HG02943 (cell line): ENCODE data around the gene KCNMA1.

ENCODE experiments used
- ATAC-seq: cut with Tn5 transposase; IDR thresholded peaks from one replicate; pipeline ENCODE4 v1.9.1; 2021; ENCODE audit warnings: mild to moderate bottlenecking, low read depth, moderate library complexity; ENCODE audit not compliant: unreplicated experiment

KCNMA1 gene

DNA sequence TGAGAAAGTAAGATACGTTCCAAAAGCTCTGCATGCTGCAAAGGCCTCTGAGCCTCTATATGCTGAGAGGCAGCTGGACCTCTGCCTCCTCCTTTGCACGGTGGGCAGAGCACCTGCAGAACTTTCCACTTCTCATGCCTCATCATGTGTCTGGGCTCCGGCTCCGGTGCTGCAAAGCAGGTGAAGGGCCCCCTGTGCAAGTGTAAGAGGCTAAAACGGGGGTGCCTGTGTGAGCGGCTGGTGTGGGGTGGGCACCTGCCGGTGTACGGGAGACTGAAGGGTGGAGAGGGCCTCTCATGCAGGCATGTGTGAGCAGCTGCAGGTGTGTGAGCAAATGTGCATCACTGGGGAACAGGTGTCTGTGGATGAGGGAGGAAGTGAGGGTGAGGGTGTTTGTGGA, 121.0 kb downstream of the KCNMA1 start:
- no peak for ATAC-seq

DNA sequence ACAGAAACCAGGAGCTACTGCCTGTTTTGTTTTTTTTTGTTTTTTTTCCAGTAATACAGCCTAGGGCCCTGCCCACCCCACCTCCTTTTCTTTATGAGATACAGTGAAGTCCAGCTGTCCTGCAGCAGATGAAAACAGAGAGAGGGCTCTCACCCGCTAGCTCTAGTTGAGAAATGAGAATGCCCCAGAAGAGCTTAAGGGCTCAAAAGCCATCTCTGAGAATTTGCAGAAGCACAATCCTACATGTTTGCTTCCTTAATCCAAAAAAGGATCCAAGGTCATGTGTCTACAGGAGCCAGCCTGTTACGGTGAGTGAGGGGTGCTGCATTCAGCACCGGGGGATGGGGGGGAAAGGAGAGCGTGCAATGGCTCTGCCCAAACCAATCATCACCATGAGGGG, 122.7 kb downstream of the KCNMA1 start:
- no peak for ATAC-seq

DNA sequence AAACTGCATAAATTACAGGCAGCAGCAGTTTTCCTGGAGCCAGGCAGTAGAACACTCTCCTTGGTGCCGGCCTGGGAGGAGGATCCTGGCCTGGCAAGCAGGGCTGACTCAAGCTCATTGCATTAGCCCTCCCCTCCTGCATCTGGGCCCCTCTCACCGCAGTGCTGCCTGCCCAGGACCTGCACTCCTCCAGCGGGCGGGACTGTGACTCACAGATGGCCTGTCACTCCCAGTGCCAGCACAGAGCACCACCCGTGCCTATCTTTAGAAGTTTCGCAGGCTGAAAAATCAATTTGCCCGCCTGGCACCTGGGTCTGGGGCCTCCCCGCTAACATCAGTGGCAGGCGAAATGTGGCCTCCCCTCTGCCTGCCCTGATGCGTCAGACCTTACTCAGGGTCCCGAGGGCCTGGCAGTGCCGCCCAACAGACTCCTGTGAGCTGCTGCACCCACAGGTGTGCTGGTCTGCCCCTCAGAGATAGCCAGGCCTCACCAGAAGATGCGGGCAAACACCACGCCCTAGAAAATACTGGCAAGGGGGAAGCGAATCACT, 123.8 kb downstream of the KCNMA1 start:
- ATAC-seq = no peak

DNA sequence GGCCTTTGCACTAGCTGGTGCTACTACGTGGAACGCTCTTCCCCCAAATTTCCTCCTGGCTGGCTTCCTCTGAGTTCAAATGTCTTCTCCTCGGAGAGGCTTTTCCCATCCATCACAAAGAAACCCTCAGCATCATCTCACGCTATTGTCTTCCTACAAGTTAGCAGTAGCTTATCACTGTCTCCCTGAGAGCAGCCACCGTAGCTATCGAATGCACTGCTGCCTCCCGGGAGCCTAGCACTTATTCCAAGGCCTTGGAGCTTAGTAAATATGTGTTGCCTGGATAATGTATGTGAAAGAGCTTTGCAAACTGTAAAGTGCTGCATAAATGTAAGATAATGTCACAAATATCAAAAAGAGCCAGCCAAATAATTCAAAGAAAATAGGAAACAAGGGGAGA, 124.4 kb downstream of the KCNMA1 start:
- ATAC-seq = no peak

DNA sequence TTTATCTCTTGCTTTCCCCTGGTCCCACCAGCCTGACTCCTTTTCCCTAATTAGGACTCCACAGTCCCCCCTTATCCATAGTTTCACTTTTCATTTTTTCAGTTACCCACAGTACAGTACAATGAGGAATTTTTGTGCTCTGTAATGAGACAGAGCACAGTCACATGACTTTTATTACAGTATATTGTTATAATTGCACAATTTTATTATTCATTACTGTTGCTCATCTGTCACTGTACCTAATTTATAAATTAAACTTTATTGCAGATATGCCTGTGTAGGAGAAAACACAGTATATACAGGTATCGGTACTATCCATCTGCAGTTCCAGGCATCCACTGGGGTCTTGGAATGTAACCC, 125.4 kb downstream of the KCNMA1 start:
- no peak for ATAC-seq

DNA sequence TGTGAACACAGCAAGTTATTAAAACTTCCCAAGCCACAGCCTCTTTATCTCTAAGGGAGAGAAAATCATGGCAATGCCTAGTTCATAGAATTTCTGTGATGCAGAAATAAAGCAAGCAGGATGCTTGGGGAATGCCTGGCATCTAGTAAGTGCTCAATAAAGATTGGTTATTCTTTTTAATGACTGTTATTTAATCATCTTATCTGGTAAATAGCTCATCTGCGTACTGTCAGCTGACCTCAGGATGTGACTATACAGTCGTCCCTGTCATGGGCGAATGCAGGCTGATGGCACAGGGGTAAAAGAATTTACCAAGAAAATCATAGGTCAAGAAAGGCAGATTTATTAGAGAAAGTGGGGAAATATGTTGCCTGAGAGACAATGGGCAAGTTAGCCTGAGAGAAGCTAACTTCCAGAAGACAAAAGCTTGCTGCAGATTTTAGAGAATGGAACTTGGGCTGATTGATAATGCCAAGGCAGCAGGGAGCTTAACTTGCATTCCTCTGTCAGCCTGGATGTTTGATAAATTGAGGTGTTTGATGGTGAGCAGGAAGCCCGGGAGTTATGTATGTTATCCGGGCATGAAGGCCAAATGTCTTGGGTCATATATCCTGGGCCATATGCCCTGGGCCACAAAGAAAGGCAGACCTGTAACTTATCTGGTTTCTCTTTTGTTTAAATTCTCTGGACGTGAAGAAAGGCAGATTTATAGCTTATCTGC, 126.0 kb downstream of the KCNMA1 start:
- ATAC-seq = no peak

DNA sequence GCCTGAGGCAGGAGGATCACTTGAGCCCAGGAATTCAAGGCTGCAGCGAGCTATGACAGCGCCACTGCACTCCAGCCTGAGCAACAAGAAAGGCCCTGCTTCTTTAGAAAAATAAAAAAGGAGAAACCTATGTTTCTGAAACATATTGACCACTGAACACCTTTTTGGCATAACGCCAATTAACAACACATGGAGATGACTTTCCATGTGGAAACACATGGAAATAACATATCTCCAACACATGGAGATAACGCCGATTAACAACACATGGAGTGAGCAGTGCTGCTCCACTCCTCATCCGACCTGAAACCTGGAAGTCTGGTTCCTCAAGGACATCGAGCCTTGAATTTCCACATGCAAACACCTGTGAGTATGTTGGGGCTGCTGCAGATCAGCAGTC, 126.9 kb downstream of the KCNMA1 start:
- ATAC-seq = no peak

DNA sequence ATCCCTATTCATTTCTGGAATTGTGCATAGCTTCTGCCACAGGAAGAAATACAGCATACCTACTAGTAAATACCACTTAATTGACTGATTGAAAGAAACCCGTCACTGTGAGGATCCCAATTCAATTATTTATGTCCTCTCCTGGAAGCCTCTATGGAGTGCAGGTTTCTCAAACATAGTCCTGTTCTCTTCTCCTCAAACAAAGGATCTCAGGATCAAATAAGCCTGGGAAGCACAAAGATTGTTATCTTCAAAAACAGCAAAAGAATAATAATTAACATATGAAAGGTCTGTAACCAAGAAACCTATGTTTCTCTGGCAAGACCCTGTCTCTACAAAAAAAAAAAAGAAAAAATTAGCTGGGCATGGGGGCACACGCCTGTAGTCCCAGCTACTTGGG, 127.3 kb downstream of the KCNMA1 start:
- ATAC-seq = no peak

DNA sequence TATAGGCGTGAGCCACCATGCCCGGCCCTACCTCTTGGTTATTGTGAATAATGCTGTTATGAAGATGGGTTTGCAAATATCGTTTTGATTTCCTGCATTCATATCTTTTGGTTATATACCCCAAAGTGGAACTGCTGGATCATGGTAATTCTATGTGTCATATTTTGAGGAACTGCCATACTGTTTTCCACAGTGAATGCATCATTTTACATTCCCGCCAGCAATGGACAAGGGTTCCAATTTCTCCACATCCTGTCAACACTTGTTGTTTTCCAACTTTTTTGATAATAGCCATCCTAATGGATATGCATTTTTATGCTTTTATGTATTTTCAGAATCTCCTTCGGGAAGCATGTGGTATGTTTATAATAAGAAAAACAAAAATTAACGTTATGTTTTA, 128.2 kb downstream of the KCNMA1 start:
- no peak for ATAC-seq

DNA sequence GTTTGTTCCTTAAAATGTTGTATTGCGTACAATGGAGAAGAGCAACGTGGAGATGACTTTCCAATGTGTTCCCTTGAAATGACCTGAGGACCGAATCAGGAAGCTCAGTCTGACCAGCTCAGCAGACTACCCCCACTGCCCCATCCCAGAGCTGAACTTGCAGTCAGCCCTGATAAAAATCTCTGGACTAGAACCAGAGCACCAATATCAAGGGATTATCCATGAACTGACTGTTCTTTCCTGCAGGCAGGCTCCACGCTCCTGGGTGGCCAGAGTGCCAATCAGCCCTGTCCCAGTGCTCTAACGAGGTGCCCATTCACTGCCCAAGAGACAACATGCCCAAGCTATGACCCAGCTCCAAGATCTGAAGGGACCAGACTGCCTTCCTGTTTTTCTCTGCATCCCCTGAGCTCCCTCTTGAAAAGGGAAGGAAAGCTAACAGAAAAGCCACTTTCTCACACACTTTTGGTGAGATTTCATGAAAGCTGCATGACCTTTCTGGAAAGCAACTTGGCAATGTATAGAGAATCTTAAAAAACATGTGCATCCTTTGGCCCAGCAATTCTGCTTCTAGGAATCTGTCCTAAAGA, 130.2 kb downstream of the KCNMA1 start:
- ATAC-seq = no peak

DNA sequence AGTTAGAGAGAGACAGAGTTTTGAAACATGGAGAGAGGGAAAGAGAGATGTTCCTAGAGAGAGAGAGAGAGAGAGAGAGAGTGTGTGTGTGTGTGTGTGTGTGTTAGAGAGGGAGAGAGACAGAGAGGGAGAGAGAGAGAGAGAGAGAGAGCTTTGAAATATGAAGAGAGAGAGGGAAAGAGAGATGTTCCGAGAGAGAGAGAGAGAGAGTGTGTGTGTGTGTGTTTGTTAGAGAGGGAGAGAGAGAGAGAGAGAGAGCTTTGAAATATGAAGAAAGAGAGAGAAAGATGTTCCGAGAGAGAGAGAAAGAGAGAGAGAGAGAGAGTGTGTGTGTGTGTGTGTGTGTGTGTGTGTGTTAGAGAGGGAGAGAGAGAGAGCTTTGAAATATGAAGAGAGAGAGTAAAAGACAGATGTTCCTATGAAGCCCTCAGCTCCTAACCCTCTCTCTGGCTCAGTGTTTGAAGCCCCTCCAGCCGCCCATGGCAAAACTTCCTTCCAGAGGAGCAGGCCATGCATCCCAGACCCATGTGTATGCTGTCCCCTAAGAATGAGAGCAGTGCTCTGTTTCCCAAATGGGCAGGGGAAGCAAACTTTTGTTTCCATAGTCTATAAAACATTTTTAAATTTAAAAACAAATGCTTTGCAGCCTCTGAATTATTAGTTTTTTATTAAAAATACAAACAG, 130.9 kb downstream of the KCNMA1 start:
- no peak for ATAC-seq

DNA sequence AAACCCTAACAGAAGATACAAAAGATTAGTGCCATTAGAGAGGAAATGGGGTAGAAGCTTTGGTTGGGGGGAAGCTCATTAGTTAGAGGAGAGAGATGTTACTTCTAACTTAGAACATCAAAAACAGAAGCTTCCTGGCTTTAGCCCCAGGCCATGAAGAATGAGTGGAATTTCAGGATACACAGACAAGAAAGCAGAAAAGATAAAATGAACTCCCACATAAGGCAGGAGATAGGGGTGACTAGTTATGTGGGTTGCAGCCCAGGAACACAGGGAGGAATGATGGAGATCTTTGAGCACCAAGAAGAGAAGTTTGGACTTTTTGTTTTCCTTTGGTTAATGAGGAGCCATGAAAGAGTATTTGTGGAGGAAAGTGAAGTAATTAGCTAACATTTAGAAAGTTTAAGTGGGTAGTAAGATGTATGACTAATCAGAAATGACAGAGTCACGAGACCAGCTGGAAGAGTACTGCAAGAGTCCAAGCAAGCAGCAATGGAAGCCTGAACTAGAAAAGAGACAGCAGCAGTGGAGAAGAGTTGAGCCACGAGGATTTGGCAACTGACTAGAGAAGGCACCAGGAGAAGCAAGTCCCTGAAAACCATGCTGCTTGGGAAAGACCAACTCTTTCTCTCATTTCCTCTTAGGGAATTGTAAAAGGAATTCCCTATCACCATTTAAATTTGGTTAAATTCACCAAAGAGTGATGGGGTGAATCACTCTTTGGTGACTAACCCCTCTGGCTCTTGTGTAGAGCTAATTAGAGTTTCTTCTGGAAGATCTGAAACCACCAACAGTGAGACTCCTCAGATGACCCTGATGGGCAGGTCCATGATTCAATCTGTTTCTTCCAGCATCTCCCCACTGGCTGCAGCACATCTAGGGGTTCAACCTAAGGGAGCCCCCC, 131.9 kb downstream of the KCNMA1 start:
- no peak for ATAC-seq

DNA sequence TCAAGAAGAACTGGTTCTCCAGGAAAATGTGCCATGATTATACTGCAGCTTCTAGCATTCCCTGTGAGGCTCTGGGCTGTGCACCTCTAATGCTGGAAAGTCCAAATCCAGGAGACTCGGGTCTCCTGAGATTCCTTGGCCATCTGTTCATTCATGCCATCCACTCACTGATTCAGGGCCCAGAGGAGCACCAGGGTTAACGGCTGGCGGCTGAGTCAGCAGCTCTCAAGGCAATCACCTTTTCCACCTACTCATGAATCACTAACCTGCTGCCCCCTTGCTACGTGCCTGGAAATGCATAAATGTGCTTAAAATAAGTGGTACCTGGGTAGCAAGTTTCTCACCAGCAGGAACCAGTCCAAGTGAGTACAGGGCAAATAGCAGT, 132.7 kb downstream of the KCNMA1 start:
- no peak for ATAC-seq

DNA sequence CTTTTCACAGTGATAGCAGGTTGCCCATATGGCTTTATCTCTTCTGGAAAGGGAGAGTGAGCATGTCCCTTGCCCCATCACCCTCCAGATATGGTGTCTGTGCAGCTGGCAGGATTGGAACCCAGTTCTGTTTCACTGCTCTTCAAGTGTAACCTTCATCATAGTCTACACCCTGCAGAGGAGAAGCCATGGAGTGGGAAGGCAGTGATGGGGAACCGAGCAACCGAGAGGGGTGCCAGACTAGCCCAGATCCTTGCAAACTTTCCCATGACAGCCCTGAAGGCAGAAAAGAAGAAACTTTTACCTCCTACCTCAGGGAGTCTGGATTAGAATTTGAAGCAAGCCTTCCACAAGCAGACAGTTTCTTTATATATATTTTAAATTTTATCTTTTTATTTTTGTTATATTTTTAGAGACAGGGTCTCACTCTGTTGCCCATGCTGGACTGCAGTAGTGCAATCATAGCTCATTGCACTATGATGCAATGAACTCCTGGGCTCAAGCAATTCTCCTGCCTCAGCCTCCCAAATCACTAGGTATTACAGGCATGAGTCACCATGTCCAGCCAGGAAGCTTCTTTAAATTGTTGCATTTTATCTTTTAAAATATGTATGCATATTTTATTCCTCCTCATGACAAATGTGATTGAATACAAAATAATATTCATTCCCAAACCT, 133.3 kb downstream of the KCNMA1 start:
- ATAC-seq = no peak

DNA sequence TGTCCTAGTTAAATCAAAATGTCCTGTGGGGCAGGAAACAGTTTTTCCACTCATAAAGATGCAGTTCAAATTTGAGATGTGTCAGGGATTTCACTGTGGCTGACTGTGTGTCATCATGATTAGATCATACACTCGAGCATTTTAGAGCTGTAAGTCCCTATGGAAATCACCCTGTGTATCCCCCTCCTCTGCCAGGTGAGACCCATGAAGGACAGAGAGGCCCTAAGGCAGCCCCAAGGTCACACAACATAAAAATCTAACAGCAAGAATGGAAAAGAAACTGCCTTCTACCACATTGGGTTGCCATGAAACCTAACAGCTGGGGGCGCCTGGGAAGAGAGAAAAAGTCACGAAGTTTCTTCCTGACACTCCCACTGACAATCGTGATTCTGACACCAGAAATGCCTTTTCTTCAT, 135.8 kb downstream of the KCNMA1 start:
- ATAC-seq = no peak

DNA sequence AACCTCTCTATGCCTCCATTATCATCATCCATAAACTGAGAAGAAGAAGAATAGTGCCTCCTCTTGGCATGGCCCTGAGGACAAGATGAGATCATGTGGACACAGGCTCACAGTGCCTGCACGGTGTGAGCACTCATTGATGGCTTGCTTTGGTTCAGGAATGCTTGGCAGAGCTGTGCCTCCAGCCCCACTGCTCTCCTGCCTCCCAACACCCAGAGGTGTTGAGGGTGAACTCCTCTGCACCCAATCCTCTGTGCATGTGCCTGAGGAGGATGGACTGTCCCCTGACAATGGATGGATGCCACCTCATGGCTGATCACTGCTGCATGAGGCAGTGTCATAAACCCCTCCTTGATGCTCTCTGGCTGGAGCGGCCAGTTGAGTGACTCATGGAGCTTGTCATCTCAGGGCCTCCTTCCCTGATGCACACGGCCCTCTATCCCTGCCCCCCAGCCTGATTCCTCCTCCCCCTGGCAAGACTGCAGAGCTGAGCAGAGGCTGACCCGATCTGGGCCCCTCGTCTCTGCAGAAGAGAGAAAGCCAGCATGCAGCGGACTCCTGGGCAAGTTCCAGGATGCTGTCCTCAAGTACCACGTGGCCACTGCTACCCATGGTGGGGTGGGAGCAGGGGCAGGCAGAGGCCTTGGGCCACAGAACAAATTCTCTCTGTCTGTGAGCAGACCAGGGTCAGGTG, 136.3 kb downstream of the KCNMA1 start:
- ATAC-seq = no peak

DNA sequence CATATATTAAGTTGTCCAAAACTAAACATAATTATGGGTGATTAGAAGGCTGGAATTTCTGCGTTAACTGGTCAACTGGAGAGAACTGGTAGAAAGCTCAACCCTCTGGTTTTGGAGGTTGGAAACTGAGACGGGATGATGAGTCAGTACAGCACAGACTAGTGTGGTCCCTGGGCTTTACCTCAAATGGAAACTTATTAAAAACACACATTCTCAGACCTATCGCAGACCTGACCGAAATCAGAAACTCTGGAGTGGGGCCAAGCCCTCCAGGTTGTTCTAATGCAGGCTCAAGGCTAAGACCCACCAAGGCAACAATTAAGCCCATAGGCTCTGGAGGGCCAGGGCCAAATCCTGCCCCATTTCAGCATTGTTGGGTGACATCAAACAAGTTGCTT, 136.9 kb downstream of the KCNMA1 start:
- ATAC-seq = no peak

DNA sequence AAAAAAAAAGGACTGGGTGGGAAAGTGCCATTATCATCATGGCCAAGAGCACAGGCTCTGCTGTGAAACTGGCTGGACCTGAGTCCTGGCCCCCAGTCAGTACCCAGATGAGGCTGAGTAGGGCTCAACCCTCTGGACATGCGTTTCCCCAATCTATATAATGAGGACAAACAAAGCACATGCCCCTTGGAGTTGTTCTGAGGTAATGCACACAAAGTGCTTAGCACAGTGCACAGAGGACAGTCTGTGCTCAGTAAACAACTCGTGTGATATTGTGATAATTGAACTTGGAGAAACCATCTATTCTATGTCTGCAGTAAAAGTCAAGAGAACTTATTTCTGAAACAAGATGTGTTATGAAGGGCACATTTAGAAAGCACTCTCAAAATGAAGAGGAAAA, 138.8 kb downstream of the KCNMA1 start:
- ATAC-seq = no peak

DNA sequence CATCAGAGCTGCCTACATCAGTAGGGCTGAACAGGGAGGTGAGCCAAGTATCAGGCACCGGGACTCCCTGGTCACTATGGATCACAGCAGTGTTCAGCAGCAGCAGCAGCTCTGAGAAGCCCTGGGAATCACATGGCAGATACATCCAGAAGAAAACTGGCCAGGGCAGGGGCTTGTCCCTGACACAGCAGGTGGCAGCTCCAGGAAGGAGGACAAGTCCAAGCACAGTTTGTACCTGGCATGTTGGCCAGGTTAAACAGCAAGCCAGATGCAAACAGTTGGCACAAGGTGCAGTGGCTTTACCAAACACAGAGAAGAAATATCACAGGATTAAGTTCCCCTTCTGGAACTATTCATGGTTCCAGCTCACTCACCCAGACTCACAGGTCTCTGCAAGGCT, 139.4 kb downstream of the KCNMA1 start:
- no peak for ATAC-seq

DNA sequence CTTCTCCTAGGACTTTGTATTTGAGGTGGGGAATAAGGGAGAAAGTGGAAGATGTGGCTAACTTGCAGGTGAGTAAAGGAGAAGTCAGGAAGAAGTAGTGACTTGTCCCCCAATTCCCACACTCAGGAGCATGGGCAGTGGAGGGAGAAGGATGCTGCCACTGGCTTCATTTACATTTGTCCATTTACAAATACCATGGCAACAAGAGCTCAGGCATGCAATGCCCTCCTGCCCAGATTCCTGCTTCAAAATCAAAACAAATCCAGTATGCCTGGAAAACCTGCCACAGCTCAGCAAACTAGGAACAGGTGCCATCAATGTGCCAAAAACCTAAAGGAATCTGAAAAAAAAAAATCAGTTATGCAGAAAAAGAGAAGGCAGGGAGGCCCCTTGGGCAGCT, 139.9 kb downstream of the KCNMA1 start:
- no peak for ATAC-seq
